Stimulated activated CD4-positive, alpha-beta T cell treated with anti-CD3 and anti-CD28 coated beads, Interleukin-12 subunit alpha, Interleukin-12 subunit beta, amount 100 ng/mL, for 48 hours (primary cell): ENCODE data around the gene RAC2.

ENCODE experiments used
- DNase-seq, 3 donors: peaks; one replicate each; pipeline ENCODE4 v3.0.0-alpha.2; 2020; ENCODE audit warnings: low read depth in 2 of 3, low spot score in 1 of 3

The RAC2 gene

GRCh38 chr22:37275622-37276021 lies 31.6 kb upstream of the RAC2 start:
- DNase-seq, result peak in 2 of 3 donors; percentile 54 to 56

- no peak for DNase-seq
Measured at GRCh38 chr22:37275134-37275533, 31.1 kb upstream of the RAC2 start.

- DNase-seq, result no peak
Measured at GRCh38 chr22:37274380-37274862, 30.4 kb upstream of the RAC2 start.

GRCh38 chr22:37273846-37274225 lies 29.8 kb upstream of the RAC2 start:
- no peak for DNase-seq

GRCh38 chr22:37273126-37273845 lies 29.2 kb upstream of the RAC2 start:
- DNase-seq, result no peak

GRCh38 chr22:37270928-37271650 lies 27.0 kb upstream of the RAC2 start:
- no peak for DNase-seq

- DNase-seq, result no peak
Measured at GRCh38 chr22:37269936-37270678, 26.0 kb upstream of the RAC2 start.

- DNase-seq, result no peak
Measured at GRCh38 chr22:37267661-37268413, 23.8 kb upstream of the RAC2 start.

GRCh38 chr22:37267135-37267587 lies 23.1 kb upstream of the RAC2 start:
- DNase-seq, result peak in 2 of 3 donors; percentile 55 to 74

- no peak for DNase-seq
Measured at GRCh38 chr22:37266581-37267134, 22.6 kb upstream of the RAC2 start.

- no peak for DNase-seq
Measured at GRCh38 chr22:37263966-37264887, 20.2 kb upstream of the RAC2 start.

GRCh38 chr22:37262346-37262745 lies 18.3 kb upstream of the RAC2 start:
- DNase-seq, result no peak

GRCh38 chr22:37260901-37261336 lies 16.9 kb upstream of the RAC2 start:
- peak in 2 of 3 donors; percentile 46 to 64 for DNase-seq

GRCh38 chr22:37260155-37260795 lies 16.2 kb upstream of the RAC2 start:
- DNase-seq, result no peak

GRCh38 chr22:37259540-37260029 lies 15.5 kb upstream of the RAC2 start:
- DNase-seq, result no peak

- no peak for DNase-seq
Measured at GRCh38 chr22:37258753-37259401, 14.8 kb upstream of the RAC2 start.

- DNase-seq, result no peak
Measured at GRCh38 chr22:37258005-37258752, 14.1 kb upstream of the RAC2 start.
